Breast epithelium (tissue), 4 donors: ENCODE results near the gene SETD2. TPM values are rescaled to one million over a fixed set of nuclear protein-coding genes. Genes with fewer than 3 reads are reported as not detected.

Experiments
- DNase-seq, 2 donors: peaks; one replicate each; pipeline ENCODE4 v3.0.0-alpha.2; 2019; ENCODE audit warnings: low spot score in 2 of 2
- H3K27ac ChIP-seq, 2 donors: fragments of 200-600 bp; sonication (generic) in 1 of 2; one replicate each; pipeline ENCODE4 v1.5.1; 2016 to 2019; ENCODE audit warnings: mild to moderate bottlenecking in 1 of 2
- H3K27me3 ChIP-seq, 2 donors: fragments of 200-600 bp; sonication (generic) in 1 of 2; one replicate each; pipeline versions ENCODE4 v1.5.1 to v1.6.0; 2017 to 2019; ENCODE audit warnings: control low read depth in 1 of 2, mild to moderate bottlenecking in 1 of 2
- H3K36me3 ChIP-seq: fragments of 200-600 bp; one replicate; pipeline ENCODE4 v1.5.1; 2019
- H3K4me1 ChIP-seq, 2 donors: fragments of 200-600 bp; sonication (generic); one replicate each; pipeline ENCODE4 v1.5.1; 2016 to 2019; ENCODE audit warnings: control low read depth in 1 of 2
- H3K4me3 ChIP-seq, 3 donors: fragments of 200-600 bp; sonication (generic); 1 replicate in 2 of 3; 2 replicates in 1 of 3; pipeline ENCODE4 v1.5.1; 2016 to 2019; ENCODE audit warnings: mild to moderate bottlenecking in 3 of 3, moderate library complexity in 2 of 3
- H3K9me3 ChIP-seq, 2 donors: fragments of 200-600 bp; sonication (generic) in 1 of 2; one replicate each; pipeline ENCODE4 v1.5.1; 2016 to 2019; ENCODE audit warnings: control low read depth in 1 of 2
- CTCF ChIP-seq, 3 donors: fragments of 450-650 bp; IDR thresholded peaks; one replicate each; pipeline ENCODE4 v1.5.1; 2016 to 2017; ENCODE audit warnings: antibody characterized with exemption in 3 of 3, mild to moderate bottlenecking in 3 of 3, moderate library complexity in 3 of 3
- POLR2A ChIP-seq: fragments of 450-650 bp; IDR thresholded peaks from one replicate; pipeline ENCODE4 v1.6.1; 2016; ENCODE audit warnings: antibody characterized with exemption, mild to moderate bottlenecking, moderate library complexity
- POLR2AphosphoS5 ChIP-seq, 3 donors: sonication (generic); formaldehyde crosslinking; IDR thresholded peaks; one replicate each; pipeline ENCODE4 v1.6.1; 2017; ENCODE audit warnings: antibody characterized with exemption in 3 of 3
- intact Hi-C: fragments of 100-400 bp; cut with DNase I; formaldehyde crosslinking; loops from one replicate; pipeline ENCODE4 v1.15.1; 2023; ENCODE audit warnings: low total_unique reads
- total RNA-seq, 3 donors: library from RNA; depleted of rRNA; stranded (reverse); fragments of >200 nt; gene quantifications; one replicate each; pipeline ENCODE4 v1.1.0, GENCODE V29; 2016

The SETD2 gene
- total RNA-seq, 3 donors from 2014 or later: 59.8 to 87.8 (median 74.4) TPM

- intact Hi-C loops: no loop called here
- H3K27ac ChIP-seq: no peak overlapping the region
- no peak for TF ChIP-seq CTCF (IDR thresholded peaks at IDR 0.05)
- no peak for TF ChIP-seq POLR2A
- no peak for TF ChIP-seq POLR2AphosphoS5 (IDR thresholded peaks at IDR 0.05)
- H3K27me3 ChIP-seq: no peaks in the 10 kb centered on the region
- H3K4me3 ChIP-seq: no peak overlapping the region
- no peak for DNase-seq
- no peaks in the 10 kb centered on the region for H3K36me3 ChIP-seq
- H3K9me3 ChIP-seq: no peaks in the 10 kb centered on the region
- no peaks in the 10 kb centered on the region for H3K4me1 ChIP-seq
Measured at GRCh38 chr3:47108546-47108945, 55.4 kb downstream of the SETD2 start.

- TF ChIP-seq POLR2A (no peak), CTCF (IDR thresholded peaks at IDR 0.05) (no peak), POLR2AphosphoS5 (IDR thresholded peaks at IDR 0.05) (no peak)
- intact Hi-C loops: no loop called here
- Histone ChIP-seq H3K9me3 (no peaks in the 10 kb centered on the region), H3K27me3 (no peaks in the 10 kb centered on the region), H3K4me3 (no peak overlapping the region), H3K27ac (no peak overlapping the region), H3K36me3 (no peaks in the 10 kb centered on the region), H3K4me1 (no peaks in the 10 kb centered on the region)
- DNase-seq: no peak
Measured at GRCh38 chr3:47104259-47104658, 59.7 kb downstream of the SETD2 start.

GRCh38 chr3:47103619-47104018 lies 60.3 kb downstream of the SETD2 start:
- no peak for DNase-seq
- no peaks in the 10 kb centered on the region for H3K36me3 ChIP-seq
- TF ChIP-seq POLR2A (no peak), CTCF (IDR thresholded peaks at IDR 0.05) (no peak), POLR2AphosphoS5 (IDR thresholded peaks at IDR 0.05) (no peak)
- H3K4me1 ChIP-seq: no peaks in the 10 kb centered on the region
- H3K27me3 ChIP-seq: no peaks in the 10 kb centered on the region
- no peak overlapping the region for H3K27ac ChIP-seq
- no peaks in the 10 kb centered on the region for H3K9me3 ChIP-seq
- H3K4me3 ChIP-seq: no peak overlapping the region
- intact Hi-C loops: no loop called here

GRCh38 chr3:47102081-47102600 lies 61.8 kb downstream of the SETD2 start:
- H3K27ac ChIP-seq: no peak overlapping the region
- no peaks in the 10 kb centered on the region for H3K4me1 ChIP-seq
- H3K9me3 ChIP-seq: no peaks in the 10 kb centered on the region
- intact Hi-C loops: no loop called here
- DNase-seq: no peak
- TF ChIP-seq POLR2A (no peak), POLR2AphosphoS5 (IDR thresholded peaks at IDR 0.05) (no peak), CTCF (IDR thresholded peaks at IDR 0.05) (no peak)
- H3K4me3 ChIP-seq: no peak overlapping the region
- no peaks in the 10 kb centered on the region for H3K36me3 ChIP-seq
- H3K27me3 ChIP-seq: no peaks in the 10 kb centered on the region

- H3K4me3 ChIP-seq: no peak overlapping the region
- no peaks in the 10 kb centered on the region for H3K27me3 ChIP-seq
- H3K27ac ChIP-seq: no peak overlapping the region
- H3K9me3 ChIP-seq: no peaks in the 10 kb centered on the region
- intact Hi-C loops: no loop called here
- no peaks in the 10 kb centered on the region for H3K4me1 ChIP-seq
- TF ChIP-seq CTCF (IDR thresholded peaks at IDR 0.05): no peak
- no peak for TF ChIP-seq POLR2AphosphoS5 (IDR thresholded peaks at IDR 0.05)
- no peak for TF ChIP-seq POLR2A
- no peaks in the 10 kb centered on the region for H3K36me3 ChIP-seq
- DNase-seq: no peak
Measured at GRCh38 chr3:47098910-47099309, 65.0 kb downstream of the SETD2 start.
